ENCODE results near the gene SYCP1.
"Not testable (repeated sequence)": the region's sequence is repeated elsewhere in the genome, so short reads cannot be mapped to it uniquely, and the experiment has no call there.

SYCP1 gene, protein sequence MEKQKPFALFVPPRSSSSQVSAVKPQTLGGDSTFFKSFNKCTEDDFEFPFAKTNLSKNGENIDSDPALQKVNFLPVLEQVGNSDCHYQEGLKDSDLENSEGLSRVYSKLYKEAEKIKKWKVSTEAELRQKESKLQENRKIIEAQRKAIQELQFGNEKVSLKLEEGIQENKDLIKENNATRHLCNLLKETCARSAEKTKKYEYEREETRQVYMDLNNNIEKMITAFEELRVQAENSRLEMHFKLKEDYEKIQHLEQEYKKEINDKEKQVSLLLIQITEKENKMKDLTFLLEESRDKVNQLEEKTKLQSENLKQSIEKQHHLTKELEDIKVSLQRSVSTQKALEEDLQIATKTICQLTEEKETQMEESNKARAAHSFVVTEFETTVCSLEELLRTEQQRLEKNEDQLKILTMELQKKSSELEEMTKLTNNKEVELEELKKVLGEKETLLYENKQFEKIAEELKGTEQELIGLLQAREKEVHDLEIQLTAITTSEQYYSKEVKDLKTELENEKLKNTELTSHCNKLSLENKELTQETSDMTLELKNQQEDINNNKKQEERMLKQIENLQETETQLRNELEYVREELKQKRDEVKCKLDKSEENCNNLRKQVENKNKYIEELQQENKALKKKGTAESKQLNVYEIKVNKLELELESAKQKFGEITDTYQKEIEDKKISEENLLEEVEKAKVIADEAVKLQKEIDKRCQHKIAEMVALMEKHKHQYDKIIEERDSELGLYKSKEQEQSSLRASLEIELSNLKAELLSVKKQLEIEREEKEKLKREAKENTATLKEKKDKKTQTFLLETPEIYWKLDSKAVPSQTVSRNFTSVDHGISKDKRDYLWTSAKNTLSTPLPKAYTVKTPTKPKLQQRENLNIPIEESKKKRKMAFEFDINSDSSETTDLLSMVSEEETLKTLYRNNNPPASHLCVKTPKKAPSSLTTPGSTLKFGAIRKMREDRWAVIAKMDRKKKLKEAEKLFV

DNA sequence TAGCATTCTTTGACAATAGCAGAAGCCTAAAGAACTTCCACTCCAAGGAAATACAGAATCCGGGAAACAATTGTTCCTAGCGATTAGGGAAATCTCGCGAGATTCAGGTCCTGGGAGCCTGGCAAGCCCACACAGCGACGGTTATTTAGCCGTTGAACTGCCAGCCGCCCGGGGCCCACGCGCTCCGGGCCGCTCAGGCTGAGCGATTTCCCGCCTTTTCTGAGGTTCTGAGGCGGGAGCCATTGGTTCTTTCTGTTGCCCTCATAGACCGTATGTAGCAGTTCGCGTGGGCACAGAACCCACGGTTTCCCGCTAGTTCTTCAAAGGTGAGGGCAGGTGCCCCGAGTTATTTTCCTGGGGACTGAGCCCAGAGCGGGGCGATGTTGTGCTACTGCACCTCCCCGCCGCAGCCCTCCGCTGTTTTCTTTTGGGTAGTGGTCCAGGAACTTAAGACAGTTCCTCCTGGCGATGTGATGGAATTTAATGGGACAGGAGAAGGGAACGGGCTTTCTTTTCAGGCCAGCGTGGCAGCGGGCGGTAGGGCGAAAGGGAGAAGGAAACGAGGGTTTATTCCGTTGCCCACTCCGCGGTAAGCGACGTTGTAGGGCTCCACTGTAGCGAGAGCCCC, at the start of gene SYCP1:
TSS of gene SYCP1 (plus strand) at position 171 of the 628 bp plus-strand sequence. CDS start 602 bp downstream, outside the sequence.
- DNase-seq (ENCODE audit: low read depth in 2 of 2): no peak

DNA sequence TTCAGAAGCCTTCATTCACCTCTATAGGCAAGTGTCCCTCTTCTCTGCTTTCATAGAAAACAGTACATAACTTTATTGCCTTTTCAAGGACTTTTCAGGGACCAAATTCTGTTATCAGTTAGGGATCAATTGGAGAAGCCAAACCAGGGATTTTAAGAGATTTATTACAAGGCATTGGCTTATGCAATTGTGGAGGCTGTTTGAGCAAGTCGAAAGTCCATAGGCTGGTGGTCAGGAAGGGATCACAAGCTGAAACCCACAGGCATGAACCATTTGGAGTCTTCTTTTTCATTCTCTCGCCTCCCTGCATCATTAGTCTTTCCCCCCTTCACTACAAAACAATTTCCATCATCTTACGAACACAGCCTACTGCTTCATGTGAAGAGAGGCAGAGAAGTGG, 34.8 kb upstream of the SYCP1 start:
- DNase-seq (ENCODE audit: low read depth in 2 of 2): no peak

DNA sequence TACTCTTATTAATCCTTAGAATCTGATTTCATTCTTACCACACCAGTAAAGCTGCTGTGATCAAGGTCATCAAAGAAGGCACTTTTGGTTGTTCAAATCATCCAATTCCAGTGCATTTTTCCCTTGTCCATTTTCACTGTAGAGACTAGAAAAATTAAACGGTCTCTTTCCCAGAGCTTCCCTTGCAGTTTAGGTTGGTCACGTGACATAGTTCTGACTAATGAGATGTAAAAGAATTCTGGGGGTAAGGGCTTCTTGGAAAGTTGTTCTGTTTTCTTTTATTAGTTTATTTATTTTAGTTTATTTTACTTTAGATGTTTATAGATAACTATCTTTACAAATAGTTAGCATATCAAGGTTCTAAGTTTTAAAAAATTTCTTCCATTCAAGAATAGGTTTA, 34.3 kb upstream of the SYCP1 start:
- DNase-seq (ENCODE audit: low read depth in 2 of 2): no peak

DNA sequence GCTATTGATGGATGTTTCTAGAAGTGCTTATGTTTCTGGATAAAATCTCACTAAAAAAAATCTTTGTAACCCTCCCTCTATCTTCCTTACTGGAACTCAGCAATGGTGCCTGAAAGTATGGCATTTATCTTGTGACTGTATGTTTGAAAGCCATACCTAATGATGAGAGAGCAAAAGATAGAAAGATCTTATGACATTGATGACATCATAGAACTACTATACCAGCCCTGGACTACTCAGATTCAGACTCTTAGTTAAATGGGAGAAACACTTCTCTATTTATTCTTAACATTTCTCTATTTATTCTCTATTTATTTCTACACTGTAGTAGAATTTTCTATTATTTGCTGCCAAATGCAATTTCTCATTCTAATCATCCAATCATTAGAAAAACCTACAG, 32.7 kb upstream of the SYCP1 start:
- no peak for DNase-seq (ENCODE audit: low read depth in 2 of 2)

DNA sequence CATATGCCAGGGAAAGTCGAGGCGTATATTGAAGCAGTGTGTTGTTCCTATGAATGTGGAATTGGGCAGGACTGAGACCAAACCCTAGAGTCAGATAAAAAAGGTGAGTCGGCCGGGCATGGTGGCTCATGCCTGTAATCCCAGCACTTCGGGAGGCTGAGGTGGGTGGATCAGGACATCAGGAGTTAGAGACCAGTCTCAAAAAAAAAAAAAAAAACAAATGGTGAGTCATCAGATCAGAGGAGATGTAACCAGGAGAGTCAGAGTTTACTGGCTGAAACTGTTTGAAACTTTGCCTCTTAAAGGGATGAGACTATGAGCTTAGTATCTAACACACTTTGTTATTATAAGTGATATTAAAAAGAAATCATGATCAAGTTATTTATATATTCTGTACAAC, 26.4 kb upstream of the SYCP1 start:
- DNase-seq (ENCODE audit: low read depth in 2 of 2): no peak

DNA sequence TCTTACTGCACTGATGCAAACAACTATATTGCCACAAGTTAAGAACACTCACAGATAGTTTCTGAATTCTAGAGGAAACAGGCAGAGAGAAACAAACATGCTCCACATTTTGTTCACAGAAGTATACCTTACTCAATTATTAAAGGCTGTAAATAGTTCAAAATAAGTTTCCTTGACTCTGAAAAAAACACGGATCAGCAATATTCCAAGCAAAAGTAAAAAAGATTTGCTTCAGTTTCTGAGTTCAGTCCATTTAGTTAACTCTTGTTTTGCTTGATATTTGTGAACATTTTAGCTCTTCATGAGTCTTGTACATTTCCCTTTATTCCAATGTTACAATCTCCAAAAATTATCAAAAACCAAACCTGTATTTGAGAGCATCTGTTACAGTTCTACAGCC, 24.6 kb upstream of the SYCP1 start:
- not testable (repeated sequence) for DNase-seq (ENCODE audit: low read depth in 2 of 2)

DNA sequence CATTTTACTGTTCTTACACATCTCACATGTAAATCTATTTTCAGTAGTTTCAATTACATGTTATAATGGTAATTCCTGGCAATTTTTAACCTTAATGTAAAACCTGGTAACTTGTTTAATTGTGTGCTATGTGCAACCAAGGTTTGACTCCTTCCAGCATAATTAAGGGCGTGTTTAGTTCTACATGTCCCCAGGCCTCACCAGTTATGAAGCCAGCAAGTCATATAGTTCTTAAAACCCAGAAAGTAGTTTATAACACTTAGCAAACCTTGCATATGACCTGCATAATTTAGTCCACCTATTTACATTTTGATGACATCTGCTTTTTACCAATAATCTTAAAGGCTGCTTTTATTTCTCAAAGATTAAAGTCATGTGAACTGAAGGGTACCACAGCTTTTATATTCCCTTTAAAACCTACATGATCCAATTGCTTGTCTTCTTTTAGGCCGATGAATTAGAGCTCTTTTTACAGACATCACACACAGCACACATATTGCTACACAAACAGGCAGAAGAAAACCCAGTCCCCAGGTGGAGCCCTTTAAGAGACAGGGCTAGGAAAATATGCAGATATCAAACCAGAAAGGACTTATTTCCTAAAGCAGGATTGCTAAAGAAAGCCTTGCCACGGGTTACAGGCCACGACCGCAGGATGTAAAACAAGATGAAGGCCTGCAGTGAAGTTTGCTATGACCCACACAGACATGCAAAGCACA, 23.2 kb upstream of the SYCP1 start:
- DNase-seq (ENCODE audit: low read depth in 2 of 2): no peak

DNA sequence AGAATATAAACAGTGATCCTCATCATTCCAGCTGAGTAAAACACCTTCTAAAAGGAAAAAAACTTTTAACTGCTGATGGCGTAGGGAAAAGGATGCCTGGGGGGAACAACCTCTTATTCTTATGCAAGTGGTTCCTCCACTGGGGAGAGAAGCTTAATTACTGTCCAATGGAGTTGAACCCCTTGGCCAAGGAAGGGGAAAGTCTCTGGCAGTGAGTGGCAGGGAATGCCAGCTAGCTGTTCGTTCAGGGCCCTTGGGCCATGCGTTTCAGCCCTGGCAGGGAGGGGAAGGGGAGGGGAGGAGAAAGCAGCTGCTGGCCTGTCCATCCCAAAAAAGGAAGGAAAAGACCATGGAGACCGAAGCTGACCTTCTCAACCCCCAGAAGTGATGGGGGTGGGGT, 22.6 kb upstream of the SYCP1 start:
- DNase-seq (ENCODE audit: low read depth in 2 of 2): no peak

DNA sequence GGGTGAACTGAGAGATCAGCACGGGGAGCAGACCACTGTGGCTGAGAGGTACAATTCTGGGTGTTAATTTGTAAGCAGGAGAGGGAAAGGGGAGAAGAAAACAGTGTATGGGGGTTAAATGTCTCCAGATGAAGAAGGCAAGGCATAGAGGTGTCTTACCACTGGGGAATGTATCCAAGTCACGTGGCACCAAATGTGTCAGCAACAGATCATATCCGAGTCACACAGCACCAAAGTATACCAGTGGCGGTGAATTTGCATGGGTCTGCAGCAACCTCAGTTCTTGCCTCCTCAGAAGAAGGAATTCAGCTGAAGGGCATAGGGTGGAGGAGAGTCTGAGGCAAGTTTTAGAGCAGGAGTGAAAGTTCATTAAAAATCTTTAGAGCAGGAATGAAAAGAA, 21.2 kb upstream of the SYCP1 start:
- DNase-seq (ENCODE audit: low read depth in 2 of 2): no peak

DNA sequence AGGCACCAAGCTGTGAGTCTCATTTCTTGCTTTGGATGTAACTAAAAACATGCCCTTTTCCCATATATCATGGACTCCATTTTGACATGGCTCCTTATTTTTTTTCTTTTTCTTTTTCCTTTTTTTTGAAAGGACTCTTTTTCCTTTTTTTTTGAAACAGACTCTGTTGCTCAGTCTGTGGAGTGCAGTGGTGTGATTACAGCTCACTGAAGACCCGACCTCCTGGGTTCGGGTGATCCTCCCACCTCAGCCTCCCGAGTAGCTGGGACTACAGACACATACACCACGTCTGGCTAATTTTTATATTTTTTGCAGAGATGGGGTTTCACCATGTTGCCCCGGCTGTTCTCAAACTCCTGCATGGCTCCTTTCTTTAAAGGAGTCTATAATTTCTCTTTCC, 10.4 kb upstream of the SYCP1 start:
- no peak for DNase-seq (ENCODE audit: low read depth in 2 of 2)

DNA sequence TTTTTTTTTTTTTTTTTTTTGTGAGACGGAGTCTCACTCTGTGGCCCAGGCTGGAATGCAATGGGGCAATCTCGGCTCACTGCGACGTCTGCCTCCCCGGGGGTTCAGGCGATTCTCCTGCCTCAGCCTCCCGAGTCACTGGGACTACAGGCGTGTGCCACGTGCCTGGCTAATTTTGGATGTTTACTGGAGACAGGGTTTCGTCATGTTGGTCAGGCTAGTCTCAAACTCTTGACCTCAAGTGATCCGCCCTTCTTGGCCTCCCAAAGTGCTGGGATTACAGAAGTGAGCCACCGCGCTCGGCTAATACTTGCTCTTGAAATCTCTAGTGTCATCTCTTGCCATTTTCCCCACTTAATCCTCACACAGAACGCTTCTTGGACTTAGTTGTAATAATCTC, 1.1 kb upstream of the SYCP1 start:
- DNase-seq (ENCODE audit: low read depth in 2 of 2): no peak

DNA sequence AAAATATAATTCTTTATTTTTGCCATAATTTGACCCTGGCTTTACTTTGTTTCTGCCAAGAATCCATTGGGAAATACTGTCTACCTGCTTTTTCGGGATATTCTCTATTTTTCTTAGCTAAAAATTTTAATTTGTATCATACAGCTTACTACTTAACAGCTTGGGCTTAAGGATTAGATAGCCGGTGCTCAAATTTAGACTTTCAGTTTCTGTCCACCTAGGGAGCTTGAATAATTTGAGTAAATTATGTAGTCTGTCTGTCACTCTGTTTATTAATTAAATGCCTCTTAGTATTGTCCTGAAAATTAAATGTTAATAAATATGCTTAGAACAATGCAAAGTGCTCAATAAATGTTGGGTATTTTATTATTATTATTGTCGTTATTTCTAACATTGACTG, 6.7 kb downstream of the SYCP1 start:
- DNase-seq (ENCODE audit: low read depth in 2 of 2): no peak

DNA sequence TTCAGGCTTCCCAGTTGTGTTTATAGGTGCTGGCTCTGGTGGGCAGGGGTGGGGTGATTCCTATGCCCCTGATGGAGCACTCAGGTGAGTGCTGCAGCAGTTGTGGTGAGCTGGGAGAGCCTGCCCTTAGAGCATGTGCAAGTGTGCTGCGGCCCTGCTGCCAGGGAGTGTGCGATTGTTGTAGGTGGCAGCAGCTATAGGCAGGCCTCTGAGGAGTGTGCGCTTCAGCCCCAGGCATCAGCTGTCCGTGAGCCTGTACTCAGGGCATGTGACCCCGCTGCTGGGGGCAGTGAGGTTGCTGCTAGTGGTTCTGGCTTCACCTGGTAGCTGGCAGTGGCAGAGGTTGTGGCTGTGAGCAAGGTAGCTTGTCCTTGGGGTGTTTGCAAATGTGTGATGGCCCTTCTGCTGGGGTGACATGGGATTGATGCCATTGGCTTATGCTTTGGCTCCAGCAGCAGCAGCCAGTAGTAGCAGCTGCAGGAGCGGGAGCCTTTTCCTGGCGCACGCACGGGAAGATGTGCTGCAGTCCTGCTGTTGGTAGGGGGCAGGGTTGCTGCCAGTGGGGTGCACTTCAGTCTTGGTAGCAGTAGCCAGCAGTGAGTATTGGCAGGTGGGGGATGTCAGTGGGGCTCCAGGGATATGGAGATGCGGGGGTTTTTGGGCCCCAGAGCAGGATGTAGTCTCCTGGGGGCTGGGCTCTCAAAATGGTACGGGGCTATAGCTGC, 37.7 kb downstream of the SYCP1 start:
- no peak for DNase-seq (ENCODE audit: low read depth in 2 of 2)

DNA sequence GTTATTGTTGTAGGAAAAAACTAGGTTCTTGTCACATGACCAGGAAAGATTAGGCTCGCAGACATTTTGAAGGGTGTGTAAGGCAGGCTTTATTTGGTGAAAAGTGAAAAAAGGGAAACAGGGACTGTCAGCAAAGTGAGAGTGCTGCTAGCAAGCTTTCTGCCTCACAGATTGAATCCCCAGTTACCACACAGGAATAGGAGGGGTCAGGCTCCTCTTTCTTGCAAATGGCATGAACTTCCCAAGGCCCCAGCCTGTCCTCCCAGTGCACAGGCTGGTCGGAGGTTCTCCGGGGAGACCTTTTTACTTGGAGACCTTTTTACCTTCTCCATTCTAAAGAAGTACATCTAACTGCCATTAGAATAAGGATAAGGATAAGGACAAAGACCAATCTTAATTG, 42.1 kb downstream of the SYCP1 start:
- no peak for DNase-seq (ENCODE audit: low read depth in 2 of 2)

DNA sequence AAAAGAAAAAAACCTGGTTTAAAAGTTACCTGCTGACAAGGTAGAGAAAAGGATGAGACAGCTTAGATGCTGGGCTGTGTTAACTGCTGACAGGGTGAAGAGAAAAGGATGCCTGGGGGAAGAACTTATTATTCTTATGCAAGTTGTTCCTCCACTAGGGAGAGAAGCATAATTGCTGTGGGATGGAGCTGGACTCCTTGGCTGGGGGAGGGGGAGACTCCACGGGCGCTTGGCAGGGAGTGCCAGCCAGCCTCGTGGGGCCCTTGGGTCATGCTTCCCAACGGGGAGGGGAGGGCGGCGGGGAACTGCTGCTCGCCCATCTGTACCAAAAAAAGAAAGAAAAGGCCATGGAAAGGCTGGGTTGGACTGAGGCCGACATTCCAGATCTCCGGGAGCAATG, 47.2 kb downstream of the SYCP1 start:
- no peak for DNase-seq (ENCODE audit: low read depth in 2 of 2)

DNA sequence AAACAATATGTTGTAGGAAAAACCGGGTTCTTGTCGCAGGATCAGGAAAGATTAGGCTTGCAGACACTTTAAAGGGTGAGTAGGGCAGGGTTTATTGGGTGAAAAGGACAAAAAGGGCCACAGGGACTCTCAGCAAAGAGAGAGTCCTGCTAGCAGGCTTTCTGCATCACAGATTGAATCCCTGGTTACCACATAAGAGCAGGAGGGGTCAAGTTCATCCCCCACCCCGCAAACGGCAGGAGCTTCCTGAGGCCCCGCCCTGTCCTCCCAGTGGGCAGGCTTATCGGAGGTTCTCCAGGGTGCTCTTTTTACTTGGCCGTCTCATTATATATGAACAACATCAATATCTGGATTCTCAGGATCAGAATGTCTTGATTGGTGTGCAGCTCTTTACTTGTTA, 47.7 kb downstream of the SYCP1 start:
- DNase-seq (ENCODE audit: low read depth in 2 of 2): no peak

DNA sequence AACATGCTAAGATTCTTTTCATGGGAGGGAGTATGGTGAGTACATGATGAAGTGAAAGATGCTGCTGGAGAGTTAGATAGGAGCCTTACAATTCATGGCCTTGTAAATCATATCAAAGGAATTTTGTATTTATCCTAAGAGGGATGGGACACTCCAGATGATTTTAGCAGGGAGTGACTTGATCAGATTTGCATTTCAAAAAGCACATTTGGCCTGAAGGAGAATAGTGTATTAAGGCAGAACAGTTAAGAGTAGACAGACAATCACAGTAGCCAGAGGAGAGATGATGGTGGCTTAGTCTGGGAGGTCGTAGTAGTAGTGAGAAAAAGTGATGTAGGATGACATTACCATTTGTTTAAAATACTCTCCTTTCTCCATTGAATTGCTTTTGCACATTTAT, 48.8 kb downstream of the SYCP1 start:
- no peak for DNase-seq (ENCODE audit: low read depth in 2 of 2)

DNA sequence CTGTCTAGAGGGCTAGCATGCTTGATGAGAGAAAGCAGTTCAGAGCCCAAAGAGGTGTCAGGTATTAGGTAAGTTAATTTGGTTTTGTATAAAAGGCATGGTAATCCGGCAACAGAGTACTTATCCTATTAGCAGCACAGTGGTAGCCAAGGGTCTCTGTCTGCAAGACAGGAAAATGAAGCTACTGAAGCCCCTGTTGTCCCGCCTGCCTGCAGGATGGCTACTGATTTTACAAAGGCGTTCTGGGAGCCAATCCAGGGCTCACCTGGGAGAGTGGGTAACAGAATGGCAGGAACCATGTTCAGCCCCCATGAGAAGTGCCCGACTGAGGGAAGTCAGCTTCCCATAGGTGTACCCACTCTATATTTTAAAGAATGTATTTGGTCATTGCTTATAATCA, 61.1 kb downstream of the SYCP1 start:
- DNase-seq (ENCODE audit: low read depth in 2 of 2): not testable (repeated sequence)

DNA sequence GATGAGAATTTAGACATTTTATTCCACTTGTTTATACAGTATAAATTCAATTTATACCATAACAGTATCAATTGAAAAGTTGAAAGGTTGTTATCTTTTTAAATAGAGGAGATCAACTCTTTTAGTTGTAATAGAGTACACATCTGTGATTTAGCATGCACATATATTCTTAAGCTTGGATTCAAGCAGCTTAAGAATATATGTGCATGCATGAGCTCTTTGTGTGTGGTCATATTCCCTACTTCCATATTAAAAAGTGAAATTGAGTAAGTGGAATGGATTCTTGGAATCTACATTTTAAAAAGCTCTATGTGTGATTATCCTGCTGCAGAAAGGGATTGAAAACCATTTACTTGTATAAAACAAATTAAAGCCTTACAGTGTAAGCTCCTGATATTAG, 71.9 kb downstream of the SYCP1 start:
- DNase-seq (ENCODE audit: low read depth in 2 of 2): no peak

DNA sequence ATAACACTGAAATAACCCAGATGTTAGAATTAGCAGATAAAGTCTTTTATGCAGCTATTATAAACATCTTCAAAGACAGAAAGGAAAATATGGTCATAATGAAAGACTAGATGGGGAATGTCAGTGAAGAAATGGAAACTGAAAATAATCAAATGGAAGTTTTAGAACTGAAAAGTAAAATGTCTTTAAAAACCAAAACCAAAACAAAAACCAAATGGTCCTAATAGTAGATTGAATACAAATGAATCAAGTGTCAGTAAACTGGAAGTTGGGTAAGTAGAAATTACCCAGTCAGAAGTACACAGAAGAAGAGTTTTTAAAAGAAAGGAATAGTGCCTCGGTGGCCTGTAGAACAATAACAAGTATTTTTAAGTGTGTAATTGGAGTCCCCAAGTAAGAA, 72.7 kb downstream of the SYCP1 start:
- DNase-seq (ENCODE audit: low read depth in 2 of 2): no peak

DNA sequence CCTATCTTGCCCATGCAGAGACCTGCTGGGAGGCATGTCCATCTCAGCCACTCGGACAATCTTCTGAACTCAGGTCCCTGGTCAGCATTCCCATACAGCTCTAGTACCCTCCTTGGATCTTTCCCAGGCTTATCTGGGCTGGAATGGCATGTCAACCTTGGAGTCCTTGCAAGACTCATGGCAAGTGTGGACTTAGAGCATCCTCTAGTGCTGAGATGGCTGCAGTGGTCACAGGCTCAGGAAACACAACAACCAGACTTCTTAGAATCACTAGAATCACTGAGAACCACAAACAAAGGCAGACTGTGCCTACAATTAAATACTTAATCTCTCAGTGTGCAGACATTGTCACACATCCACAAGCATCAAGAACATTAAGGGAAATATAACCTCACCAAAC, 101.9 kb downstream of the SYCP1 start:
- no peak for DNase-seq (ENCODE audit: low read depth in 2 of 2)
